Kidney (tissue), 14 donors: ENCODE data around the gene CDK5RAP1. TPM values are rescaled to one million over a fixed set of nuclear protein-coding genes. Genes with fewer than 3 reads are reported as not detected.

Source experiments
- DNase-seq, 5 donors: peaks; one replicate each; pipeline ENCODE4 v3.0.0-alpha.2; 2013 to 2020
- FAIRE-seq: peaks from 2 replicates; lab custom pipeline; 2012; peaks lifted over from hg19 to GRCh38; lab: Jason Lieb, UNC
- H3K27ac ChIP-seq, 2 donors: one replicate each; pipeline ENCODE4 v1.7.0; 2013; ENCODE audit warnings: low read depth in 2 of 2, low read length in 2 of 2, inconsistent platforms in 1 of 2
- H3K27me3 ChIP-seq: one replicate; pipeline ENCODE4 v1.7.1; 2013; ENCODE audit warnings: low read length, inconsistent platforms; ENCODE audit not compliant: control insufficient read depth, insufficient read depth
- H3K36me3 ChIP-seq, 3 donors: one replicate each; pipeline versions ENCODE4 v1.7.0 to v1.7.1; 2013; ENCODE audit warnings: low read length in 3 of 3, control low read depth in 1 of 3, inconsistent platforms in 1 of 3; ENCODE audit not compliant: insufficient read depth in 3 of 3, control insufficient read depth in 2 of 3
- H3K4me1 ChIP-seq, 3 donors: one replicate each; pipeline versions ENCODE4 v1.7.0 to v1.7.1; 2013; ENCODE audit warnings: low read length in 3 of 3, inconsistent platforms in 1 of 3, low read depth in 1 of 3; ENCODE audit not compliant: control insufficient read depth in 2 of 3, insufficient read depth in 2 of 3
- H3K4me3 ChIP-seq, 3 donors: one replicate each; pipeline versions ENCODE4 v1.7.0 to v1.8.1; 2013; ENCODE audit warnings: low read length in 3 of 3, control low read depth in 1 of 3, inconsistent platforms in 1 of 3
- H3K9ac ChIP-seq, 3 donors: one replicate each; pipeline versions ENCODE4 v1.7.0 to v1.7.1; 2013; ENCODE audit warnings: low read length in 3 of 3, control low read depth in 1 of 3, inconsistent platforms in 1 of 3
- H3K9me3 ChIP-seq, 3 donors: one replicate each; pipeline versions ENCODE4 v1.7.0 to v1.7.1; 2013; ENCODE audit warnings: low read length in 3 of 3, control low read depth in 1 of 3, inconsistent platforms in 1 of 3; ENCODE audit not compliant: control insufficient read depth in 2 of 3, insufficient read depth in 1 of 3
- CTCF ChIP-seq: IDR thresholded peaks from 3 replicates; pipeline ENCODE4 v1.5.1; 2012; ENCODE audit warnings: mild to moderate bottlenecking, moderate library complexity, borderline replicate concordance; ENCODE audit not compliant: insufficient read depth; ENCODE audit errors: extremely low read depth
- intact Hi-C: fragments of 100-400 bp; cut with DNase I; formaldehyde crosslinking; loops from one replicate; pipeline ENCODE4 v1.11.1; 2022
- polyA plus RNA-seq: library from polyadenylated mRNA; stranded (reverse); fragments of 350-450 nt; fragmentation: Illumina TruSeq; extraction: RNeasy Lipid Tissue Mini Kit (QIAGEN cat#74804); gene quantifications from one replicate; pipeline ENCODE4 v1.2.3, GENCODE V29; 2014; ENCODE audit warnings: low read depth, low replicate concordance; ENCODE audit not compliant: insufficient read depth
- total RNA-seq: library from RNA; stranded (reverse); fragmentation: NEBNext Ultra II Directional; extraction: Animal tissue kit (Norgen Biotek cat#: 25700); gene quantifications from one replicate; pipeline ENCODE4 v1.2.1, GENCODE V29; 2021
- donor health status: control.
- donor health status: control.
- donor health status: control.
- donor health status: control.
- donor health status: control.
- donor health status: DM: yes; HTN: yes; CAD: no.
- donor health status: Normal renal cell carcinoma (clear cell type).

Gene CDK5RAP1
- total and polyA plus RNA-seq, 2 donors from 2014 or later: 25.2 to 34.4 TPM

GRCh38 chr20:33445881-33446625 lies 44.7 kb upstream of the CDK5RAP1 start:
- Histone ChIP-seq H3K27ac (no peak overlapping the region), H3K27me3 (no peaks in the 10 kb centered on the region), H3K4me1 (peaks cover 0 to 14% (median 10%) of the 10 kb centered on the region in 3 donors), H3K4me3 (no peak overlapping the region), H3K36me3 (no peaks in the 10 kb centered on the region), H3K9me3 (no peaks in the 10 kb centered on the region), H3K9ac (no peak overlapping the region)
- intact Hi-C loops: no loop called here
- FAIRE-seq (no peak), DNase-seq (no peak)
- TF ChIP-seq CTCF: no peak

GRCh38 chr20:33444797-33445560 lies 43.7 kb upstream of the CDK5RAP1 start:
- no peak for FAIRE-seq

GRCh38 chr20:33443512-33444239 lies 42.4 kb upstream of the CDK5RAP1 start, which contains the start of gene SNTA1:
SNTA1 (minus strand) TSS chr20:33443763; CDS start chr20:33443620, 143 bp downstream.
- DNase-seq: peak; percentile 83 to 96 (median 93)
- Histone ChIP-seq H3K9ac (peak within 1 kb of the TSS; percentile 32 to 62 (median 55)), H3K9me3 (no peaks in the 10 kb centered on the region), H3K27ac (peak within 1 kb of the TSS; percentile 20 to 51), H3K4me1 (peaks cover 0 to 15% (median 10%) of the 10 kb centered on the region in 3 donors), H3K4me3 (peak within 1 kb of the TSS; percentile 77 to 83 (median 82)), H3K36me3 (no peaks in the 10 kb centered on the region), H3K27me3 (no peaks in the 10 kb centered on the region)
- FAIRE-seq: no peak
- TF ChIP-seq CTCF: no peak
- intact Hi-C loops: no loop called here

More at GRCh38 chr20:33444797-33445560, 43.7 kb upstream of the CDK5RAP1 start:
- peak; percentile 21 for TF ChIP-seq CTCF
- DNase-seq: no peak
- H3K36me3 ChIP-seq: no peaks in the 10 kb centered on the region
- H3K4me1 ChIP-seq: peaks cover 0 to 15% (median 10%) of the 10 kb centered on the region in 3 donors
- H3K4me3 ChIP-seq: no peak overlapping the region
- intact Hi-C loops: no loop called here
- H3K9me3 ChIP-seq: no peaks in the 10 kb centered on the region
- no peak overlapping the region for H3K27ac ChIP-seq
- no peak overlapping the region for H3K9ac ChIP-seq
- H3K27me3 ChIP-seq: no peaks in the 10 kb centered on the region
